ENCODE data around the gene GZF1.

The GZF1 gene

DNA sequence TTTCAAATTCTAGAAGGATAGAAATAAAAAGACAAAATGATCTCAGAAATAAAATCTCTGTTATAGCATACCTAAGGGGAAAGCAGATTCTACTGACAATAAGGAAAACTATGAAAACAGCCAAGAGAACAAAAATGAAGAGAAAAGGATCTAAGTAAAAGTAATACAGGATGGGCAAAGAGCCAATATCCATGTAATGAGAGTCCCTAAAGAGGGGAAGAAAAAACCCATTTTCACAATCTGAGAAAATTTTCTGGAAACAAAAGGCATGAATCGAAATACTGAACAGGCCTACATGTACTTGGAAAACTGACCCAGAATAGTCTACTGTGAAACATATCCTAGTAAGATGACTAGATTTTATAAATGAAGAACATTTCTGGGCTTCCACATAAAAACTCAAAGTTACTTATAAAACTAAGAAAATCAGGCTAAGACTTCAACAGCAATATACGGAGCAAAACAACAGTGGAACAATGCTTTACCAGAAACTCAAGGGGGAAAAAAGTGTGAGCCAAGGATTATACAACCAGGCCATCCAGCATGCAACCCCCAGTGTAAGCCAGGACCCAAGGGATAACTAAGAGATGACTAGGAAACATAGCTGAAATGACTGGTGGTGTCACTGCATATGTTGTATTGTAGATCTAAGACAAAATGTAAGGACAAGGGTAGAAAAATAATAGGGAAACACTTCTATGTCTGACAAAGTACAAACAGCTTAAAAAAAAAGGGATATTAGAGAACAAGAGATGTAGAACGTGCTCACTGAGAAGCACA is 49.1 kb downstream of the GZF1 start:
- DNase-seq = no peak

DNA sequence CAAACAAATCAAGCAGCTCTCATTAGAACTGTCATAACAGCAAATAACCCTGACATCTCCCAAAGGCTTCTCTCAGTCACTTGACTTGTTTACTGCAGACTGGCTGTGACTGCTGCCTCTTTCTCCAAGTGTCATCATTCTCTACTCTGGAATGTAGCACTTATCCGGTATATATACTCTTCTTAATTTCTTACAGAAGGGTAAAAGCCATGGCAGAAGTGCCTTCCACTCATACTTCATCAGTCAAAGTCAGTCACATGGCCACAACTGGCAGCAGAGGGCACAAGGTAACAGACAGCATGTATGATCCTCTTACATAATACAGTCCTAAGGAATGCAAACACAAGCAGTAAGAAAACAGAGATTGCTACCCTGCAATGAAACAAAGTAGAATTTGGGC is 50.0 kb downstream of the GZF1 start:
- DNase-seq = no peak

DNA sequence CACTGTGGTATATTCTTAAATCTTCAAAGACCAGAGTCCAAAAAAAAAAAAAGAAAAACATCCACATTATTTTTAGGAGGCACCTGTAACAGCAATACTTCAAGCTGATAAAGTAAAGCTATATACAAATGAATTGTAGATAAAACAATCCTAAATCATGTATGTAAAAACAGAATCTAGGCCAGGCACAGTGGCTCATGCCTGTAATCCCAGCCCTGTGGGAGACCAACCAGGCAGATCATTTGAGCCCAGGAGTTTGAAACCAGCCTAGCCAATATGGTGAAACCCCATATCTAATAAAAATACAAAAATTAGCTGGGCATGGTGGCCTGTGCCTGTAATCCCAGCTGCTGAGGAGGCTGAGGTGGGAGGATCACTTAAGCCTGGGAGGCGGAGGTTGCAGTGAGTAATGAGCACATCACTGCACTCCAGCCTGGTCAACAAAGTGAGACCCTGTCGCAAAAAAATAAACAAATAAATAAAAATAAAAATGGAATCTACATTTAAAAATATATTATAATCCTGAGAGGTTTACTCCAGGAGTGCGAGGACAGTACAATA is 52.0 kb downstream of the GZF1 start:
- DNase-seq = no peak

DNA sequence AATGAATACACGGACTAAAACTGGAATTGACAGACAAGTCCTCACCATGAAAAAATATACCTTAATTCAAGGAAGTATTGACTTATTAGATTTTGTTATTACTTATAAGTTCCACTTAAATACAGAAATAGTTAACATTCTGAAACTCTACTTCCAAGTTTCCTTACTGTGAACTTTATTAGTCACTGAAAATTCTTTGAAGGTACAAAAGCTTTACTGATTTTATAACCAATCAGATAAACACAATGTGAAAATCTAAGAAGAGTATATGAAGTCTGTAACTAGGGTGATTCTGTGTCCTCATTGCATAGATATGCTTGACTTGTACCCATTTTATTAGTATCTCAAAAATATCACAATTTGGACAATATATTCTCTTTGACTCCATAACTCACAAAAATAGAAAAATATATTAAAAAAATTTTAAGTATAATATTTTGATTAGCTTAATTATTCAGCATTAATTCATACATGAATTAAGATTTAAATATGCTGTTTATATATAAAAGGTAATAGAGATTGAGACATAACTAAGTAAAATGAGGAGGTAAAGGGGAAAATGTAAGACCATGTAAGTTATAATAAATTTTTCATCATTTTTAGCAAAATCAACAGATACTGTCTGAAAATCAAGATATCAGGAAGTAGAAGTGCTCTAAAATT is 52.7 kb downstream of the GZF1 start:
- DNase-seq = no peak

DNA sequence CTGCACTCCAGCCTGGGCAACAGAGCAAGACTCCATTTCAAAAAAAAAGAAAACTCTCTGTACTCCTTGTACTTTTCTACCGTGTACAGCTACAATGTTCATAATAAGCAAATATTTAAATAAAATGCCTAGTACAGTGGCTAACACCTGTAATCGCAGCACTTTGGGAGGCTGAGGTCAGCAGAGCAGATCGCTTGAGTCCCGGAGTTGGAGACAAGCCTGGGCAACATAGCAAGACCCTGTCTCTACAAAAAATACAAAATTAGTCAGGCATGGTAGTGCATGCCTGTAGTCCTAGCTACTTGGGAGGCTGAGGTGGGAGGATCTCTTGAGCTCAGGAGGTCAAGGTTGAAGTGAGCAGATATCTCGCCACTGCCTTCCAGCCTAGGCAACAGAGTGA is 53.6 kb downstream of the GZF1 start:
- no peak for DNase-seq

DNA sequence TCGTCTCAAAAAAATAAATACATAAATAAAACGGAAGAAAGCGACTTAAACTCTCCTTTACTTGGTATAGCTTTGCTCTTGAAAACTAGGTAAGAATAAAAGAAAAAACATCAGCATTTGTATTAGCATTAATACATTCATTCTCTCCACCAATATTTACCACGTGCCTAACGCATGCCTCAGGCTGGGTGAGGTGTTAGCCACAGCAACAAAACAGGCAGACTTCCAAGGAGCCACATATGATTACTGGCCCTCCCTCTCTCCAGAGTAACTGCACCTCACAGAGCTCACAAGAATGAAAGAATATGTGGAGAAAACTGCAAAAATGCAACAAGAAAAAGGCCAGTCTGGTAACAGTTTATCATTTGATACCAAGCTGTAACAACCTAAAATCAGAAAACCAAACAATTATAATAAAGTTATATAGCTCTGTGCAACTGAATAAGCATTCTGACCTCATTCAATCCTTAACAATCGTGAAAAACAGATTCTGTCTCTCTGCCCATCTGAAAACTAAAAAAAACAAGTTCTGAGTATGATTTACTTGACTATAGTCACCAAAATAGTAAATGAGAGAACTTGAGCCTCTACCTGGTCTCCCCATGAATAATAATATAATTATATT is 54.1 kb downstream of the GZF1 start:
- DNase-seq = peak; percentile 51

DNA sequence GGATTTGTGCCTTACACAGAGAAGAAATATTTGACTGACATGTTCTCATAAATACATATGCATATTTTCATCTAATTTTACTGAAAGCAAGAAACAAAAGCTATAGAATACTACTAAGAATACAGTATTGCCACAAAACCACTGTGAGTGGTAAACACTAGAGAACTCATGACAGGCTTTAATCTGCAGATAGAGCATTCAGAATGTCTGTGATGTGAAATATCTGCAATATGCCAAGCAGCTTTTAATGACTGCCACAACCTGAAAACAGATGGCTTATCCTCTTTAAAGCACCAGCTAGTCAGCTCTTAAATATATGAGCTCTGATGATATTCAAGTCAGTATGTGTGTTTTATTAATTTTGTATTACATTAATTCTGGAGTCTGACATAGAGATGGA is 55.9 kb downstream of the GZF1 start:
- peak; percentile 54 for DNase-seq

DNA sequence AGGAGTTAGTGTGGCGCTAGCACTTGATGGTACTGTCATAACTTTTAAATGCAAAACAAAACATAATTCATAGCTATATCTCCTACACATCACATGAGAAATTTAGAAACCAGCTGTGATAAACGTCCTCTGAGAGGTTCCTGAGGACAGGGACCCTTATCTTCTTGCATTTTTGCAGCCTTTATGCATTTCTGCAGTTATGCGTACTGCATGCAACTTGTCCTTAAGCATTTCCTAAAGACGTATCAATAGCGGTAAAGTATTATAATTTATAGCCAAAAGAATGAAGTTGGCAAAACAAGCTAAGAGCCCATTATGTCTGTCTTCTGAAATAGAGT is 57.6 kb downstream of the GZF1 start:
- peak; percentile 21 for DNase-seq

DNA sequence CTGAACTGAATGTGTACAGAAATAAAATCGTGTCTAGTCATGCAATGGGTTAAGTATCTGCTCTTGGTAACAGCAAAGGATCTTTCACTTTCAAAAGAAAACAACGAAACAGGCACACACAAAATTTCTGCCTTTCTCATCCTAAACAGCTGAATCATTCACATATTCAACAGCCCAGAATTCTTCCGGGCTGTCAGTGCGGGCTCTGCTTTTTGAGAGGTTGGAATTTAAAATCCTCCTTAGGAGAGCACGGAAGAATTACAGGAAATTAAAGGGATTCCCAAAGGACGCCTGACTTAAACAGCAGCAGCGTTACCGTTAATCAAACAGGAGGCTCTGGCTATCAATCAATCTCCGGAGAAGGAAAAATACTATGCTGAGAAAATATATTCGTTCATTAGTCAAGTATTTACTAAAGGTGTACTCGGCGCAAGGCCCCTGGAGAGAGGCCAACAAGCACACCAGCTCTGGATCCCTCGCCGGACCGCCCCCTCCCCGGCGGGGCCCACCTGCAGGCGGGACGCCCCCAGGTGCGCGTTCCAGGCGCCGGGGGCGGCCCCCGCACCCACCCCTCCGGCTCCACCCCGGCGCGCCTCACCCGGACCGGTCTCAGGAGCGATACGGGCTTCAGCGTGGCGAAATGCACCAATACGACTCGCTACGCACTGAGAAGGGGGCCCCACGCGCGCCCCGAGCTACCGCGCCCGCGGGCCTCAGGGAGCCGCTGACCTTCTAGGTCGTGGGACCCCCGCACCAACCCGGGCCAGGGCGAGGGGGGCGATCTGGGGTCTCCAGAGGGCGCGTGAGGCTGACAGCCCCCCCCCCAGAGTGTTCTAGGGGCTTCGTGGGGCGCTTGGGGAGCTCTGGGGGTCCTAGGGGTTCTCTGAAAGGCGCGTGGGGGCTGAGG is 58.3 kb downstream of the GZF1 start:
- peak; percentile 60 for DNase-seq

DNA sequence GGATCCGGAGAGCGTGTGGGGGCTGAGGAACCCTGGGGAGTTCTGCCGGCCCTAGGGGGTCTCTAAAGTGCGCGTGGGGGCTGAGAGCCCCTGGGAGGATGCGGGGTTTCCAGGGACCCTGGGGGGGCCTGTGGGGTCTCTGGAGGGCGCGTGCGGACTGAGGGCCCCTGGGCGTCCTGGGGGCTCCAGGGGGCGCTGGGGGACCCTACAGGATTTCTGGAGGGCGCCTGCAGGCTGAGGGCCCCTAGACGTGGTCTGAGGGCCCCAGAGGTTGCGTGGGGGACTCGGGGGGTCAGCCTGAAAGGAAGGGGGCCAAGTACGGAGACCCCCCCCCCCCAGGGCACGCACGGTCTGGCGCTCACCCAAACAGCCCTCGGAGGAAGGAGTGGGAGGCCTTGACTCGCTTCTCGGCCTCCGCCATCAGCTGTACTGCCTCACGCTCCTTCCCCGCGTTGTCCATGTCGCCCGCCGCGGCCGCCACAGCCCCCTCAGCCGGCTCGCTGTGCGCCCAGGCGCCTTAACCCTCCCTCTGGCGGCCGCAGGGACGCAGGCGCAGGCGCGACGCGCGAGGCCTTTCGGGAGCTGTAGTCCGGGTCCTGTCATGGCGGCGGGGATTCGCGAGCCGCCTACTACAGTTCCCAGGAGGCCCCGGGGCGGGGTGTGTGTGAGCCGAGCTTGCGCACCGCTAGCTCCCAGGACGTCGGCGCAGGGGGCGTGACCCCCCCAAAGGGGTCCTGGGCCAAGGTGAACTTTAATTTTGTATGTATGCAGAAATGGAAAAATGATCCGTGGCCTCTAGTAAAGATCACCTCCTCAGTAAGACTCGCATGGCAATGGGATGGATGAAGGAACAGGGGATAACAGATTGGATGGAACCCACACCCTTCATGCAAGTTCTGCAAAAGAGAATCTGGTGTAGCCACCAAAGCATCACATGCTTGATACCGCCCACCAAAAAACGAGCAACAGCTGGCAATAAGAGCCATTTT is 59.3 kb downstream of the GZF1 start, which contains the start of gene NAPB:
NAPB (minus strand) TSS at position 546 of the 989 bp plus-strand sequence; CDS start at position 460, 86 bp downstream.
- DNase-seq = peak; percentile 91
